Skeletal muscle tissue (tissue), 4 donors: ENCODE measurements around the gene FGF12. TPM values are rescaled to one million over a fixed set of nuclear protein-coding genes. Genes with fewer than 3 reads are reported as not detected.

Source experiments
- H3K27ac ChIP-seq: one replicate; pipeline ENCODE4 v1.7.0; 2013; ENCODE audit warnings: mild to moderate bottlenecking, low read depth, low read length, inconsistent platforms
- H3K27me3 ChIP-seq, 3 donors: one replicate each; pipeline ENCODE4 v1.7.0; 2013; ENCODE audit warnings: low read length in 3 of 3; ENCODE audit not compliant: control insufficient read depth in 3 of 3, insufficient read depth in 3 of 3
- H3K36me3 ChIP-seq, 3 donors: one replicate each; pipeline ENCODE4 v1.7.0; 2013; ENCODE audit warnings: low read length in 3 of 3; ENCODE audit not compliant: control insufficient read depth in 3 of 3, insufficient read depth in 3 of 3
- H3K4me1 ChIP-seq, 3 donors: one replicate each; pipeline ENCODE4 v1.7.0; 2013; ENCODE audit warnings: low read length in 3 of 3, mild to moderate bottlenecking in 3 of 3; ENCODE audit not compliant: control insufficient read depth in 3 of 3, insufficient read depth in 3 of 3
- H3K4me3 ChIP-seq, 3 donors: one replicate each; pipeline ENCODE4 v1.7.0; 2013; ENCODE audit warnings: low read length in 3 of 3
- H3K9ac ChIP-seq, 3 donors: one replicate each; pipeline ENCODE4 v1.7.0; 2013; ENCODE audit warnings: low read length in 3 of 3, mild to moderate bottlenecking in 3 of 3, moderate library complexity in 2 of 3, low read depth in 1 of 3
- H3K9me3 ChIP-seq, 3 donors: one replicate each; pipeline ENCODE4 v1.7.0; 2013; ENCODE audit warnings: low read length in 3 of 3; ENCODE audit not compliant: control insufficient read depth in 3 of 3
- total RNA-seq: library from RNA; depleted of rRNA; stranded (reverse); fragments of >200 nt; gene quantifications from one replicate; pipeline ENCODE4 v1.2.3, GENCODE V29; 2014
- donor health status: Osteomylitis.

The FGF12 gene
- total RNA-seq, 1 donor from 2014 or later, result 2.1 TPM

GRCh38 chr3:192340031-192340430 lies 387.3 kb downstream of the FGF12 start:
- H3K9ac ChIP-seq, result no peak overlapping the region
- no peaks in the 10 kb centered on the region for H3K27me3 ChIP-seq
- no peak overlapping the region for H3K4me3 ChIP-seq
- no peaks in the 10 kb centered on the region for H3K9me3 ChIP-seq
- H3K36me3 ChIP-seq, result no peaks in the 10 kb centered on the region
- no peaks in the 10 kb centered on the region for H3K4me1 ChIP-seq
- H3K27ac ChIP-seq, result no peak overlapping the region

- no peak overlapping the region for H3K27ac ChIP-seq
Measured at GRCh38 chr3:192339214-192339613, 388.1 kb downstream of the FGF12 start.

GRCh38 chr3:192336286-192336685 lies 391.1 kb downstream of the FGF12 start:
- H3K4me1 ChIP-seq, result no peaks in the 10 kb centered on the region
- H3K9me3 ChIP-seq, result no peaks in the 10 kb centered on the region
- H3K36me3 ChIP-seq, result no peaks in the 10 kb centered on the region
- H3K9ac ChIP-seq, result no peak overlapping the region
- no peaks in the 10 kb centered on the region for H3K27me3 ChIP-seq
- no peak overlapping the region for H3K4me3 ChIP-seq
- no peak overlapping the region for H3K27ac ChIP-seq

More at GRCh38 chr3:192339214-192339613, 388.1 kb downstream of the FGF12 start:
- H3K4me1 ChIP-seq, result no peaks in the 10 kb centered on the region
- H3K9ac ChIP-seq, result no peak overlapping the region
- H3K36me3 ChIP-seq, result no peaks in the 10 kb centered on the region
- no peak overlapping the region for H3K4me3 ChIP-seq
- H3K9me3 ChIP-seq, result no peaks in the 10 kb centered on the region
- H3K27me3 ChIP-seq, result no peaks in the 10 kb centered on the region

DNA sequence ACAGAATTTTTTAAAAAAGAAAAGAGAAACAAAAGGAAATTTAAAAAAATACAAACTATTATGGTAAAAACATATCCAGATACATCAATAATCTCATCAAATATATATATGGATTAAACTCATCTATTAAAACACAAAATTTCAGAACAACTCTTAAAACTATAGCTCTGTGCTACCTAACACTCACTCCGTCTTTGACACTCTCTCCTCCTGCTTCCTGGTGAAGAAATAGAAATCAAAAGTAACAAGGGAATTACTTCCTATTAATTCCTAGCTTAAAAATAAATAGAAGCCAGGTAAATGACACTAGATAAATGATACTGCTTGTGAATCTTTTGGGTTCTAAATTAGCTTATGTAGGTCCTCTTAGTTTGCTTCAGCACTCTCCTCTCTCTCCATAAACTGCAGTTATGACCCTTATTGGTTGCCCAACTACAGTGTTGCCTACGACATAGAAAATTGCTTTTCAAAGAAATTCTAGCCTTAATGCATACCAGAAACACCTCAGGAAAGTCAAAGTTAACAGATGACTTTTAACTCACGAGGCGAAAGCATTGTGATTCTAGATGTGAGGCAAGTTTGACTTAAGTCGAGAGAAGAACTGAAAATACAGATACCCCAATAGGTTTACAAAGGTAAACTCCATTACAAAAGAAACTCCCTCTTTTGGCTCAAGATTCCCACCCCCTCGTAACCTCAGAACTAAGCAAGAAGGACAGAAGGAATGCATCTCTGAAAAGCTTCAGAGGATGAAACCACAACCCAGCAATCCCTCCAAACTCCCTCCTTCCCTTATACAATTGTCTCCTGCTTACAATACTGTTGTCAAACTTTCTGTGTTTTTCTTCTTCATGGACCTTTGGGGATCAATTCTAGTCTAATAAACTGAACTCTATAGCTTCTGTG lies 394.7 kb downstream of the FGF12 start:
- Histone ChIP-seq H3K27me3 (no peaks in the 10 kb centered on the region), H3K4me1 (no peaks in the 10 kb centered on the region), H3K36me3 (no peaks in the 10 kb centered on the region), H3K27ac (no peak overlapping the region), H3K9me3 (no peaks in the 10 kb centered on the region), H3K9ac (no peak overlapping the region), H3K4me3 (no peak overlapping the region)

- no peaks in the 10 kb centered on the region for H3K4me1 ChIP-seq
- no peak overlapping the region for H3K27ac ChIP-seq
- no peaks in the 10 kb centered on the region for H3K36me3 ChIP-seq
- H3K9me3 ChIP-seq, result no peaks in the 10 kb centered on the region
- H3K27me3 ChIP-seq, result no peaks in the 10 kb centered on the region
- H3K4me3 ChIP-seq, result peak overlapping the region in 1 of 3 donors; percentile 10
- no peak overlapping the region for H3K9ac ChIP-seq
Measured at GRCh38 chr3:192331749-192332385, 395.5 kb downstream of the FGF12 start.

DNA sequence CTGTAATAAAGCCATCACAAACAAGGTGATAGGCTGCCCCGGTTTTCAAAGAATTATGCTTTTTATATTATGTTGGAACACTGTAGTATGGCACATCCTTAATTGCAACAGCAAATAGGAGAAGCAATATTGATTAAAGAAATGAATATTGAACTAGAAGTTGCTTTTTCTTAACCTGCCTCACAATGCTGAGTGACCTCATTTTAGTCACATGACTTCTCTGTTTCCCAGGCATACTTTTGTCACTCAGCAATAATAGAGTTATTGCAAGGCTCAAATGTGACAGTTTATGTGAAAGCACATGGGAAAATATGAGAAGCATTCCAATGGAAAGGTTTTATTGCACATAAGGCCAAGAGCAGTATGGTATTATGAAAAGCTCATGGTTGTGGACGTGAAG lies 400.7 kb downstream of the FGF12 start:
- no peak overlapping the region for H3K9ac ChIP-seq
- H3K36me3 ChIP-seq, result no peaks in the 10 kb centered on the region
- no peak overlapping the region for H3K27ac ChIP-seq
- H3K4me3 ChIP-seq, result no peak overlapping the region
- H3K9me3 ChIP-seq, result no peaks in the 10 kb centered on the region
- H3K27me3 ChIP-seq, result no peaks in the 10 kb centered on the region
- H3K4me1 ChIP-seq, result no peaks in the 10 kb centered on the region

DNA sequence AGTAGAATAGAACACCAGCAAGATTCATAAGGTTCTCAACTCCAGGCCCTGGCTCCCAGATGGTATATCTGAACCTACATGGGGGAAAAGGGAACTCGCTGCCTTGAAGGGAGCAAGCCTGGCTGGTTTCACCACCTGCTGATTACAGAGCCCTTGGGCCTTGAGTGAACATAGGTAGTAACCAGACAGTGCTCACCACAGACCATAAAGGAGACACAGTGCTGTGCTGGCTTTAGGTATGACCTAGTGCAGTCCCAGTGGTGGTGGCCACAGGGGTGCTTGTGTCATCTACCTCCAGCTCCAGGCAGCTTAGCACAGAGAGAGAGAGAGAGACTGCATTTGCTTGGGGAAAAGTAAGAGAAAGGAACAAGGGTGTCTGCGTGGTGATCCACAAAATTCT lies 409.8 kb downstream of the FGF12 start:
- Histone ChIP-seq H3K9me3 (no peaks in the 10 kb centered on the region), H3K27ac (no peak overlapping the region), H3K27me3 (no peaks in the 10 kb centered on the region), H3K4me1 (no peaks in the 10 kb centered on the region), H3K4me3 (no peak overlapping the region), H3K9ac (no peak overlapping the region), H3K36me3 (no peaks in the 10 kb centered on the region)

- no peak overlapping the region for H3K4me3 ChIP-seq
- no peaks in the 10 kb centered on the region for H3K27me3 ChIP-seq
- H3K9ac ChIP-seq, result no peak overlapping the region
- H3K4me1 ChIP-seq, result no peaks in the 10 kb centered on the region
- H3K36me3 ChIP-seq, result no peaks in the 10 kb centered on the region
- no peak overlapping the region for H3K27ac ChIP-seq
- H3K9me3 ChIP-seq, result no peaks in the 10 kb centered on the region
Measured at GRCh38 chr3:192313605-192314004, 413.7 kb downstream of the FGF12 start.

GRCh38 chr3:192307631-192308030 lies 419.7 kb downstream of the FGF12 start:
- Histone ChIP-seq H3K27ac (no peak overlapping the region), H3K36me3 (no peaks in the 10 kb centered on the region), H3K4me3 (no peak overlapping the region), H3K4me1 (no peaks in the 10 kb centered on the region), H3K9me3 (no peaks in the 10 kb centered on the region), H3K27me3 (no peaks in the 10 kb centered on the region), H3K9ac (no peak overlapping the region)

GRCh38 chr3:192303235-192303634 lies 424.1 kb downstream of the FGF12 start:
- H3K9ac ChIP-seq, result no peak overlapping the region
- H3K36me3 ChIP-seq, result no peaks in the 10 kb centered on the region
- H3K4me1 ChIP-seq, result no peaks in the 10 kb centered on the region
- H3K4me3 ChIP-seq, result no peak overlapping the region
- H3K9me3 ChIP-seq, result no peaks in the 10 kb centered on the region
- H3K27me3 ChIP-seq, result no peaks in the 10 kb centered on the region
- H3K27ac ChIP-seq, result no peak overlapping the region
